GM19452 (cell line): ENCODE measurements around the gene CEP76.
"Not testable (repeated sequence)": the region's sequence is repeated elsewhere in the genome, so short reads cannot be mapped to it uniquely, and the experiment has no call there.

Source experiments
- ATAC-seq: cut with Tn5 transposase; IDR thresholded peaks from one replicate; pipeline ENCODE4 v1.9.1; 2021; ENCODE audit not compliant: unreplicated experiment

CEP76 gene

DNA sequence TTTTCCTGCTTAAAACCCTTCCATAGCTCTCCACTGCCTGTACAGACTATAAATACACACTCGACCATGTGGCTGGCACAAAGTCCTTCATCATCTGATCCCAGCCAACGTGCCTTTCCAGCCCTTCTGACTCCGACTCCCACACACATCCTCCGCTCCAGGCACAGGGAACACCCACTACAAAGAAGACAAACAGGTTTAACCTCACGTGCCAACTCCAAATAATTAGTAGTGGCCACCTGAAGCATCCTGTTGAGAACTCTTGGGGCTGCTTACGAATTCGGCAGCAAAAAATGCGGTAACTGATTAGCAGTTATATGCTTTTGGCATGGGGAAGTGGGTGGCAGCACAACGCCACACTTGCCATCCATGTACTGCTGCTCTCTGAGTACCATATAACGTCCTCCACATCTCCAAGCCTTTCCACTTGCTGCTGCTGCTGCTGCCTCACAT is 56.7 kb downstream of the CEP76 start:
- no peak for ATAC-seq

- no peak for ATAC-seq
Measured at GRCh38 chr18:12645254-12645653, 57.3 kb downstream of the CEP76 start.

DNA sequence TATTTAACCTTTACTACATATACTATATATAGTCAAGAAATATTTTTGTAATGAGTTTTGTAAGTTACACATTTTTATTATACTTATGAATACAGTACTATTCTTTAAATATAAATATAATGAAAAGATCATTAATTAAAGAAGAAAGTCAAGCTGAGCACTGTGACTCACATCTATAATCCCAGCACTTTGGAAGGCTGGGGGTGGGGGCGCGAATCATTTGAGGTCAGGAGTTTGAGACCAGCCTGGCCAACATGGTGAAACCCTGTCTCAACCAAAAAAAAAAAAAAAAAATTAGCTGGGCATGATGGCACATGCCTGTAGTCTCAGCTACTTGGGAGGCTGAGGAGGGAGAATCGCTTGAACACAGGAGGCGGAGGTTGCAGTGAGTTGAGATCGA is 58.8 kb downstream of the CEP76 start:
- not testable (repeated sequence) for ATAC-seq

- no peak for ATAC-seq
Measured at GRCh38 chr18:12640881-12641200, 61.7 kb downstream of the CEP76 start.

- no peak for ATAC-seq
Measured at GRCh38 chr18:12639990-12640880, 62.3 kb downstream of the CEP76 start.

DNA sequence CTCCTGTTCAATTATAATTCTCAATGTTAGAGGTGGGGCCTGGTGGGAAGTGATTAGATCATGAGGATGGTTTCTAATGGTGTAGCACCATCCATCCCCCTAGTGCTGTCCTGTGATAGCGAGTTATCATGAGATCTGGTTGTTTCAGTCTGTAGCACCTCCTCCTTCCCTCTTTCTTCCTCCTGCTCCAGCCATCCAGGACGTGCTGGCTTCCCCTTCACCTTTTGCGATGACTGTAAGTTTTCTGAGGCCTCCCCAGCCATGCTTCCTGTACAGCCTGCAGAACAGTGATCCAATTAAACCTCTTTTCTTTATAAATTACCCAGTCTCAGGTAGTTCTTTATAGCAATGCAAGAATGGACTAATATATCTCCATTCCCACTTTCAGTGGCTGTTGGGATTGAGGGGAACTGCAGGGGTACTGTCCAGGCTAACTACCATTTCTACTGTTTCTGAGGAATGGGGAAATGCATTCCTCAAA is 63.8 kb downstream of the CEP76 start:
- no peak for ATAC-seq

DNA sequence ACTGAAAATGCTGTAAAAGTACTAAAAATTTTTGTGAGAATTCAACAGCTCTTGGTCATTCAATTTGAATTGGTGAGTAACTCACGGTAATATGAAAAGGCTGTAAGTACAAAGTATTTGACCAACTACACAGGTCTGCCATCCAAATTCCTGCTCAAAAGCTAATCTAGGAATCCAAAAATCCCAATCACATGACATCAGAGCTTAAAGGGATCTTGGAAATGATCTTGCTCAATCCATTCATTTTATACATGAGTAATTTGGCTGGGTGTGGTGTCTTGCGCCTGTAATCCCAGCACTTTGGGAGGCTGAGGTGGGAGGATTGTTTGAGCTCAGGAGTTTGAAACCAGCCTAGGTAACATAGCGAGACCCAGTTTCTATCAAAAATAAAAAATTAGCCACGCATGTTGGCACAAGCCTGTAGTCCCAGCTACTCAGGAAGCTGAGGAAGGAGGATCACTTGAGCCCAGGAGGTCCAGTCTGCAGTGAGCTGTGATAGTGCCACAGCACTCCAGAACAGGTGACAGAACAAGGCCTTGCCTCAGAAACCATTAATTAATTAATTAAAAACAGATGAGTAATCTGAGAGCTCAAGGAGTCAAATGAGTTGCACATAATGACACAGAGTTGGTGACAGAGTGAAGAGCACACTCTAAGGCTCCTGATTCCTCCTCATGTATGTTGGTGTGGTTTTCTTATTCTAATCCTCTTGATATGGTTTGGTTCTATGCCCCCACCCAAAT is 64.5 kb downstream of the CEP76 start:
- no peak for ATAC-seq

DNA sequence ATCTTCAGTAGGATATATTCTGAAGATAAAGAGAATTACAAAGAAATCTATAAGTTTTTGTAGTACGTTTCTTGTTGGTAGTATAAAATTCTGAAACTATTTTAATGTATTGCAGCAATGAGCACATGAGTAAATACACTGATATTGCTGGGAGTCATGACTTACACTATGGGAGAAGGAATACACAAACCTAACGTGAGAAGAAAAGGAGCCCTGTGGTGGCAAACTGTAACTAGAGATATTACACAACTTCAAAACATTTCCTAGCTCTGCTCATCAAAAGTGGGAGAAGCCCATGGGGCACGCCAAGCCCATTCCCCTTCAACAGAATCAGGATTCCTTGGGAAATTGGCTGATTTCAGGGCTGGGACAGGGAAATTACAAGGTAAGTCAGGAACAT is 65.1 kb downstream of the CEP76 start:
- ATAC-seq, result no peak

DNA sequence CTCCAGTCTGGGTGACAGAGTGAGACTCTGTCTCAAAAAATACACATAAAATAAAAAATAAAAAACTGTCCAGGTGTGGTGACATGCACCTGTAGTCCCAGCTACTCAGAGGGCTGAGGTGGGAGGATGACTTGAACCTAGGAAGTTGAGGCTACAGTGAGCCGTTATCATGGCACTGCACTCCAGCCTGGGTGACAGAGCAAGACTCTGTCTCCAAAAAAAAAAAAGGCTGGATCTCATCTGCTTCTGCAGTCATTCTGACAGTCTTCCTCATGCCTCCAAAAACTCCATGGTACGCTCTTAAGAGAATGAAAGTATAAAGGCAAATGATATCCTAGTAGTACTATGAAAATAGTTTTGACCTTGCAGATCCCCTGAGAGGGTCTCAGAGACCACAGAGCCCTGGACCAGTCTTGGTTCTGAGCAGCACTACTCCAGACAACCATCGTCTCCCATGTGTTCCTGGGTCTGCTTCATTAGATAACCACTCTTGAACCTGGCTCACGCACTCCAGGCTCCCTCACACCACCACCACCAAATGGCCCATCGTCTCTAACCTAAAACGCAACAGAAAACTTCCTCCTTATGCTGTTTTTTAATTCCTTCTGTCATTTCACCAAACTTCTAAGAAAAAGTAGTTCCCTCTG is 70.6 kb downstream of the CEP76 start:
- ATAC-seq, result no peak

- no peak for ATAC-seq
Measured at GRCh38 chr18:12630136-12630535, 72.4 kb downstream of the CEP76 start.

- ATAC-seq, result no peak
Measured at GRCh38 chr18:12628706-12629702, 73.5 kb downstream of the CEP76 start.

- not testable (repeated sequence) for ATAC-seq
Measured at GRCh38 chr18:12627199-12627598, 75.3 kb downstream of the CEP76 start.

- no peak for ATAC-seq
Measured at GRCh38 chr18:12625241-12625640, 77.3 kb downstream of the CEP76 start.
